Stimulated activated CD8-positive, alpha-beta memory T cell treated with anti-CD3 and anti-CD28 coated beads, Interleukin-12 subunit alpha, Interleukin-12 subunit beta, amount 100 ng/mL, for 24 hours (primary cell): ENCODE measurements around the gene FDX1.

Experiments
- DNase-seq: peaks from one replicate; pipeline ENCODE4 v3.0.0-alpha.2; 2020; ENCODE audit errors: extremely low read depth

FDX1 gene

GRCh38 chr11:110467556-110467955 lies 37.8 kb downstream of the FDX1 start:
- no peak for DNase-seq

GRCh38 chr11:110468121-110468520 lies 38.4 kb downstream of the FDX1 start:
- DNase-seq: no peak

DNA sequence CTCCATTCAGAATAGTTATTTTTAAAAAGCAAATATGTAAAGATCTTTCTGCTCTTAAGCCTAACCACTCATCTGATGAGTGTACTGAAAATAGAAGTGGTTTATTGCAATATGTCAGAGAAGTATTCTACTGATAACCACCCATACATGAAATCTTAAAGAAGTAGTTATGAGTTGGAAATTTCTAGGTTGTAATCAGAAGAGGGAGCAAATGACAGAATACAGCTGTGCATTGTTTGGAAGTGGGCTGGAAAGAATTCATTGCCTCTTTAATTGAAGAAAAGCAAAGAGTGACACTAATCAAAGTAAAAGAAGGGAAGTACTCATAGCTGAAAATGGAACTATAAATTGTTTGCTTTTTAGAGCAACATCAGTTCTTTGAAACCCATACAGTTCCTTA lies 39.4 kb downstream of the FDX1 start:
- DNase-seq: no peak

GRCh38 chr11:110470716-110471115 lies 41.0 kb downstream of the FDX1 start:
- DNase-seq: no peak

DNA sequence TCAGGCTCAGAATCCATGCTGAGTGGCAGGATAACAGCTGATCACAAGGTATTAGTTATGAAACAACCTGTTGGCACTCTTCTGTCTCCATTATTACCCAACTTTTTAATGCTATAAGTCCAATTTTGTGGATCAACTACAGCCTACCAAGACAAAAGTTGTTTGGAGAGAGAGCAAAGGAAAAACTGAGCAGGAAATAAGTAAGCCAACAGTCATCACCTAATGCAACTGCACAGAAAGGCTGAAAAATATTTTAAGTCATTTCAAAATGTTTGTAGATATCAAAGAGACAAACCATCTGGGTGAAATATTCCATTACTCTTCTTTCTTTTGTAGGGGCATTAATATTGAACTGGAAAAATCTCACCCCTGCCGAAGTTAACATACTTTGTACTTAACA lies 41.6 kb downstream of the FDX1 start:
- no peak for DNase-seq

DNA sequence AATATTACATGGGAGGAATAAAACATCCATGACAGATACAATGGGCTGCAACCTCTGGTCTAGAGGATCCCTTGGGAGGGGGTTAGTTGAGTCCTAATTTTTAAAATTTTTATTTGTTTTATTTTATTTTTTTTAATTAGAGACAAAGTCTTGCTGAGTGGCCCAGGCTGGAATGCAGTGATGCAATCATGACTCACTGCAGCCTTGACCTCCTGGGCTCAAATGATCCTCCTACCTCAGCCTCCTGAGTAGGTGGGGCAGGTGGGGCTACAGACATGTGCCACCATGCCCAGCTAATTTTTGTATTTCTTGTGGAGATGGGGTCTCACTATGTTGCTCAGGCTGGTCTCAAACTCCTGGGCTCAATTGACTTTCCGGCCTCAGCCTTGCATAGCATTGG lies 43.1 kb downstream of the FDX1 start:
- no peak for DNase-seq

GRCh38 chr11:110473706-110474105 lies 44.0 kb downstream of the FDX1 start:
- DNase-seq: no peak

GRCh38 chr11:110474578-110474977 lies 44.8 kb downstream of the FDX1 start:
- no peak for DNase-seq

DNA sequence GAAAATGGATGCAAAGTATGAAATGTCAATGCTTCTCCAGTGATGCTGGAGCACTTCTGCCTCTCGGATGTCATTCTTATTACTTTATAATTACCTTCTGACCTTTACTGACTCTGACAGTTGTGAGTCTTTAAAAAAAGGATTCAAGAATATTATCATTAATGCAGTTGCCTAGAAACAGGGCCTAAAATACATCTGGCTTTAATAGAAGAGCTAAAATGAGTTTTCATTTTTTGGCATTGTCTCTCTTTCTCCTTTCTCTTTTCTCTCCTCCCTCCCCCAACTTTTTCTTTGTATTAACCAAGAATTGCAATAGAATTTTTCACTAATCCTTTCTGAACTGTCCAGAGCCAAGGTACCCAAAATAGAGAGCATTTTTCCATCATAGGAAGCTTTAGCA lies 45.9 kb downstream of the FDX1 start:
- no peak for DNase-seq

GRCh38 chr11:110478410-110478809 lies 48.7 kb downstream of the FDX1 start:
- no peak for DNase-seq

DNA sequence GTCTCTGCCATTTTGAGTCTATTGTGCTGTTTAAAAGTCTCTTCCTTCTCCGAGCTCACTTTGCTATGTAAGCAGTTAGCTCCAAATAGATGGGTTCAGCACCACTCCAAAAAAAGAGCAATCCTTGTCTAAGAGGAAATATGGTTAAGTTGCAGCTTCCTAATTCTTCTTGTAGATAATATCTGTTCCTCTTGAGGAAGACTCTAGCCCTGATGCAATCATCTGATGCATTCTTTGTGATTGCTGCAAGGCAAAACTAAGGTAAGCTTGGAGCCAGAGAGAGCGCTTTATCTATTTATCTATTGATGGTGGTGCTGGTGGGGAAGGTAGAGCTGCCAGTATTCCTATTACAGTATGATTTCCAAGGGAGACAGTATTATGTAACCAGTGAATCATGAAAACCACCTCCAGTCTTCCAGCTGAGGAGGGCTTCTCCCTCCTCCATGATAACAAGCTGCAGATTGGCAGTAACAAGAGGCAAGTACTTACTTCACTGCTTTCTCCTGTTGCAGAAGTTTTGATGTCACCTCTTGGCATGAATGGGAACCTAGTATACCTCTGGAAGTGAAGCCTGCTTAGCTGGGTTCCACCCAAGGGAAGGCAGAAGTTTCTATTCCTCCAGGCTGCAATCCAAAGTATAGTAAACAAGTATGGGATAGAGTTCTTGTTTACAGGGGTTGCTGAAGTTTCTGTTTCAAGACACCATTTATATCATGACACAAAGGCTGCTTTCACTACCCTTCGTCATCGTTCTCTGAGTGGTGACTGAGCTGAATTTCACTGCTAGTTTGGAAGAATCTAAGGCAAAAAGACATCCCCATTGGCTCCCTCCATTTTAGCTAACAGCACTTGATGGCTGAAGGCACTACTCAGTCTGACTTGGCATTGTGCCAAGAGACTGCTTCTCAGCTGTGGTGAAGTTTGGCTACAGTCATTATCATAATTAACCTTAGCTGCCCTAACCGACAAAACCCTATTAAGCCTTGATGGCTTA lies 49.7 kb downstream of the FDX1 start:
- DNase-seq: no peak

- DNase-seq: no peak
Measured at GRCh38 chr11:110481523-110481922, 51.8 kb downstream of the FDX1 start.

- DNase-seq: no peak
Measured at GRCh38 chr11:110486156-110486555, 56.4 kb downstream of the FDX1 start.

- DNase-seq: no peak
Measured at GRCh38 chr11:110488446-110488845, 58.7 kb downstream of the FDX1 start.

DNA sequence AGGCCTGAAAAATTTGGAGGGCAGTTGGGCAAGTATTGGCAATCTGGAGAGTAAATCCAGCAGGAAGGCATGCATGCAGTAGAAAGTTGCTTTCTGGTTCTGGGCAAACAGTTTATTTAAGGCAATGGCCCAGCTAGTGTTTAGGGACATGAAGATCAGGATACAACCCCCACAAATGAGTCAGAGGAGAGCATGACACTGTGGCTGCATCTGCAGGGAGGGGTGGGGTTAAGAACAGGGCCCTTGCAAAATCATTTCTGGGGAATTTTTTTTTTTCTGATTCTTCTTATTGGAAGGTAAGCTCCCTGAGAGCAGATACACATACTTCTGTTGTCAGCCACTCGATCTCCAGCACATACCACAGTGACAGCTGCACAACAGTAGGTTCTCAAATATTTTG lies 61.1 kb downstream of the FDX1 start:
- DNase-seq: no peak

GRCh38 chr11:110491577-110492320 lies 62.0 kb downstream of the FDX1 start:
- DNase-seq: no peak

DNA sequence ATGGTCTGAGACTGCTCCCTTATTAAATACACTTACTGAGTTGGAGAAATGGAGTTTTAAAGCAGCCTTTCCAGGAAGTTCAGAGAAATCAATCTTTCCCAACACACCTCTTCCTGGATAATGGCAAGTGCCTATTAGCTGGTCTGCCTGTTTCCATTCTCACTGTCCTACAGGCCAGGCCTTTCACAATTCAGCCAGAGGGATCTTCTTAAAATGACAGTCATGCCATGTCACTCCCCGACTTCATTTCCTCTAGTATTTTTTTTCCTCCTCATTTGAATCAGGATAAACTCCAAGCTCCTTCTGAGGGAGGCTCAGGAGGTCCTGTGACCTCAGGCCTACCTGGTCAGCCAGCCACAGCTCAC lies 62.6 kb downstream of the FDX1 start:
- no peak for DNase-seq

DNA sequence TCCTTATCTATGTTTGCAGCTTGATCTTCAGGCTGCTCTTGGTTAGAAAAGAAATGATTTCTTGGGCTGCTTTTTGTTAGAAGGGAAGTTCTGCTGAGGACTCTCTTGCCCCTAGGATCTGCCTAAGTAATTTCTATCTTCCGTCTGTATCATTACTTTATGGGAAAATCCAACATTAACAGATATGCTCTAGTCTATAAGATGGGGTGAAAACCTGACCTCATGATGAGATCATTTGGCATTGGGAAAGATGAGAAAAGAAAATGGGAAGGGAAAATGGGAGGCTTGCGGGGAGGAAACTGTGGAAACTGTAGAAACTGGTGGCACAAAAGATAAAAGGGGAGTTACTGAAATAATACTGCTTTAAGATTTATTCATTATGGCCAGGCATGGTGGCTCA lies 63.6 kb downstream of the FDX1 start:
- no peak for DNase-seq

GRCh38 chr11:110497231-110497978 lies 67.7 kb downstream of the FDX1 start:
- no peak for DNase-seq

GRCh38 chr11:110501428-110501827 lies 71.7 kb downstream of the FDX1 start:
- DNase-seq: no peak

DNA sequence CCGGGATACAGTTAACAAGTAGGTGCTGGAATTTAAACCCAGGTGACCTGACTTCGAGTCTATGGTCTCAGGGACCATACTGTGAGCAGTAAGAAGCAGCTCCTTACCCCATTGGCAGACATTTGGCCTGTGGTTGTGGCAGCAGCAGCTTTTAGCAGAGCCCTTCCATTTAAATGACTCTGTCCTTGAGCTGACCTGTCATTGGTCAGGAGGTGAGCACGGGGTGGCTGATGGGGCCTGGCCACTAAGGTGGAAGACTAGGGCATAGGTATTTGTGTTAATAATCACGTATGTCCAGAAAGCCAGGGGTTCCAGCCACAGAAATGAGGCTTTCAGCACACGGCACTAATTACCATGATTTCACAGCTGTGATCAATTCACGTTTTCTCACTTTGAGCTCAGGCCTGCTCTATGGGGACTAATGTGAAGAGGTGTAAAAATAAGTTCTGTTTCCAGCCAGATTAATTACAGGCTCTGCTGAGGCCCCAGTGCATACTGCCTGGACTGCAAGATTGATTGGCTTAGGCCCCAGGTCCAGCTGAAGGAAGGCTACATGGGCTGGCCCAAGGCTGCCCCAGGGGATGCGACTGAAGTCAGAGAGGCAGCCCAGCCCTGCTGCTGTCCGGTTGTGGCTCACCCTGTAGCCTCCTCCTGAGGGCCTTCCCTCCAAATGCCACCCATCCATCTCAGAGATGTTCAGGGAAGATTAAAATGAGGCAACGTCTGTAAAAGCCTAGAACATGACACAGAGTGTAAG lies 76.0 kb downstream of the FDX1 start:
- DNase-seq: no peak

GRCh38 chr11:110507328-110507727 lies 77.6 kb downstream of the FDX1 start:
- no peak for DNase-seq
